ENCODE data around the gene APBB1. TPM values are rescaled to one million over a fixed set of nuclear protein-coding genes. Genes with fewer than 3 reads are reported as not detected.

The APBB1 gene
- total RNA-seq, 1 experiment from 2014 or later, result 12.4 TPM

DNA sequence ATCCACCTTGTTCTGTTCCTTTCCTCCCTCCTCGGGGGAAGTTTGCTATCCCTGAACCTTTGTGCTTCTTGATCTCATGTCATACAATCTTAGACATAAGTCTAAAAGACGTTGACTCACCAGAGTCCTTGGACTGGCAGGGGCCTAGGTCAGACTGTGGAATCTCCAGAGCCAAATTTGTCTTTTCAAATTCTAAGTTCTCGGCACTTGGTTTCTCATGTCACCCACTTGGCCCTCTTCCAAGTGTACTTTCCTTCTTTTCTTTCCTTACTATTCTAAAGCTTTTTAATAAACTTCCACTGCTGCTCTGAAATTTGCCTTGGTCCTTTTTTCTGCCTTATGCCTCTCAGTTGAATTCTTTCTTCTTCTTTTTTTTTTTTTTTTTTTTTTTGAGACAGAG, 58.7 kb downstream of the APBB1 start:
- H2AFZ ChIP-seq (ENCODE audit: low read depth, low read length, poor library complexity, severe bottlenecking), result no peak overlapping the region
- no peak overlapping the region for H3K9ac ChIP-seq (ENCODE audit: low read length)
- no peaks in the 10 kb centered on the region for H3K9me3 ChIP-seq (ENCODE audit: control insufficient read depth in 1 of 2, insufficient read depth in 1 of 2, low read depth in 1 of 2, low read length in 2 of 2)
- ChIA-PET CTCF (no interaction called here), RAD21 (ENCODE audit: low non-redundant PET in 1 of 2, low total read pairs in 2 of 2, uncharacterized antibody in 2 of 2, unreplicated experiment in 2 of 2) (no interaction called here), POLR2A (interaction anchor here (0.7 kb wide), 1 partner anchor 11 kb away, joined by 4 read pairs; no protein-coding TSS in a partner anchor)
- no peaks in the 10 kb centered on the region for H4K20me1 ChIP-seq (ENCODE audit: insufficient read depth)
- H3K36me3 ChIP-seq (ENCODE audit: control insufficient read depth in 1 of 2, insufficient read depth in 2 of 2, low read length in 2 of 2), result no peaks in the 10 kb centered on the region
- intact Hi-C loops (cut with micrococcal nuclease), result no loop called here
- no peak for DNase-seq (ENCODE audit: low read depth, low spot score)
- H3K4me2 ChIP-seq (ENCODE audit: low read length), result no peak overlapping the region
- no peak for TF ChIP-seq YY1 (IDR thresholded peaks at IDR 0.05; ENCODE audit: extremely low read depth, insufficient replicate concordance, low read depth, low read length)
- TF ChIP-seq ZNF274 (IDR thresholded peaks at IDR 0.05; ENCODE audit: low read depth, low read length), result no peak
- TF ChIP-seq, protein P1, sequence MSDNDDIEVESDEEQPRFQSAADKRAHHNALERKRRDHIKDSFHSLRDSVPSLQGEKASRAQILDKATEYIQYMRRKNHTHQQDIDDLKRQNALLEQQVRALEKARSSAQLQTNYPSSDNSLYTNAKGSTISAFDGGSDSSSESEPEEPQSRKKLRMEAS (IDR thresholded peaks at IDR 0.05), result no peak
- TF ChIP-seq CTCF (IDR thresholded peaks at IDR 0.05 in 2 of 3, conservative IDR thresholded peaks at IDR 0.05 in 1 of 3; ENCODE audit: borderline replicate concordance in 1 of 3, insufficient read depth in 1 of 3, low read depth in 2 of 3, low read length in 2 of 3), result no peak
- TF ChIP-seq EZH2 (IDR thresholded peaks at IDR 0.05), result no peak
- TF ChIP-seq SRF (IDR thresholded peaks at IDR 0.05; ENCODE audit: low read depth), result no peak
- no peak for TF ChIP-seq SIN3A (IDR thresholded peaks at IDR 0.05; ENCODE audit: low read depth)
- TF ChIP-seq EGR1 (IDR thresholded peaks at IDR 0.05; ENCODE audit: low read depth), result no peak
- TF ChIP-seq POLR2A (IDR thresholded peaks at IDR 0.05; ENCODE audit: borderline replicate concordance, extremely low read depth, insufficient read depth, insufficient read length), result no peak
- TF ChIP-seq, protein P2, sequence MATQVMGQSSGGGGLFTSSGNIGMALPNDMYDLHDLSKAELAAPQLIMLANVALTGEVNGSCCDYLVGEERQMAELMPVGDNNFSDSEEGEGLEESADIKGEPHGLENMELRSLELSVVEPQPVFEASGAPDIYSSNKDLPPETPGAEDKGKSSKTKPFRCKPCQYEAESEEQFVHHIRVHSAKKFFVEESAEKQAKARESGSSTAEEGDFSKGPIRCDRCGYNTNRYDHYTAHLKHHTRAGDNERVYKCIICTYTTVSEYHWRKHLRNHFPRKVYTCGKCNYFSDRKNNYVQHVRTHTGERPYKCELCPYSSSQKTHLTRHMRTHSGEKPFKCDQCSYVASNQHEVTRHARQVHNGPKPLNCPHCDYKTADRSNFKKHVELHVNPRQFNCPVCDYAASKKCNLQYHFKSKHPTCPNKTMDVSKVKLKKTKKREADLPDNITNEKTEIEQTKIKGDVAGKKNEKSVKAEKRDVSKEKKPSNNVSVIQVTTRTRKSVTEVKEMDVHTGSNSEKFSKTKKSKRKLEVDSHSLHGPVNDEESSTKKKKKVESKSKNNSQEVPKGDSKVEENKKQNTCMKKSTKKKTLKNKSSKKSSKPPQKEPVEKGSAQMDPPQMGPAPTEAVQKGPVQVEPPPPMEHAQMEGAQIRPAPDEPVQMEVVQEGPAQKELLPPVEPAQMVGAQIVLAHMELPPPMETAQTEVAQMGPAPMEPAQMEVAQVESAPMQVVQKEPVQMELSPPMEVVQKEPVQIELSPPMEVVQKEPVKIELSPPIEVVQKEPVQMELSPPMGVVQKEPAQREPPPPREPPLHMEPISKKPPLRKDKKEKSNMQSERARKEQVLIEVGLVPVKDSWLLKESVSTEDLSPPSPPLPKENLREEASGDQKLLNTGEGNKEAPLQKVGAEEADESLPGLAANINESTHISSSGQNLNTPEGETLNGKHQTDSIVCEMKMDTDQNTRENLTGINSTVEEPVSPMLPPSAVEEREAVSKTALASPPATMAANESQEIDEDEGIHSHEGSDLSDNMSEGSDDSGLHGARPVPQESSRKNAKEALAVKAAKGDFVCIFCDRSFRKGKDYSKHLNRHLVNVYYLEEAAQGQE (IDR thresholded peaks at IDR 0.05; ENCODE audit: low read depth), result no peak
- no peak for TF ChIP-seq ZFX (IDR thresholded peaks at IDR 0.05)
- TF ChIP-seq ELF1 (IDR thresholded peaks at IDR 0.05; ENCODE audit: borderline replicate concordance, low read depth), result no peak
- TF ChIP-seq CEBPB (IDR thresholded peaks at IDR 0.05; ENCODE audit: low read depth), result no peak
- no peaks in the 10 kb centered on the region for H3K79me2 ChIP-seq (ENCODE audit: insufficient read depth, low read length)
- H3K4me3 ChIP-seq (replicated peaks in 1 of 2; ENCODE audit: low read depth in 1 of 2, low read length in 2 of 2), result no peak overlapping the region
- peaks cover 5 to 17% of the 10 kb centered on the region in 2 experiments; a peak in 3 of 4 replicates for H3K4me1 ChIP-seq (ENCODE audit: control insufficient read depth in 1 of 2, insufficient read depth in 2 of 2, low read length in 2 of 2)
- ATAC-seq, result no peak
- no peaks in the 10 kb centered on the region for H3K9me2 ChIP-seq (ENCODE audit: insufficient read depth)
- no peaks in the 10 kb centered on the region for H3K27me3 ChIP-seq (ENCODE audit: insufficient read depth, low read length)
- H3K27ac ChIP-seq (ENCODE audit: low read depth, low read length), result no peak overlapping the region
- BruUV-seq (replicated peaks), result no TSS peak

All from HCT116 (cell line).